ENCODE measurements around the gene GRP.

Gene GRP

GRCh38 chr18:59220784-59221765 lies 1.1 kb downstream of the GRP start:
- Histone ChIP-seq H3K27ac (no peak overlapping the region), H3K4me2 (ENCODE audit: low read length) (peak overlapping the region; percentile 71), H3K36me3 (ENCODE audit: control insufficient read depth, insufficient read depth, low read length) (no peaks in the 10 kb centered on the region), H3K4me1 (no peaks in the 10 kb centered on the region), H3K4me3 (ENCODE audit: low read depth, low read length) (peak overlapping the region; percentile 22), H3K79me2 (no peaks in the 10 kb centered on the region), H3K9me3 (ENCODE audit: control insufficient read depth, low read length) (no peaks in the 10 kb centered on the region), H2AFZ (peak overlapping the region; percentile 68), H3K9ac (no peak overlapping the region), H3K27me3 (ENCODE audit: control insufficient read depth, insufficient read depth, low read length) (peaks cover 3% of the 10 kb centered on the region)
- TF ChIP-seq, protein P1, sequence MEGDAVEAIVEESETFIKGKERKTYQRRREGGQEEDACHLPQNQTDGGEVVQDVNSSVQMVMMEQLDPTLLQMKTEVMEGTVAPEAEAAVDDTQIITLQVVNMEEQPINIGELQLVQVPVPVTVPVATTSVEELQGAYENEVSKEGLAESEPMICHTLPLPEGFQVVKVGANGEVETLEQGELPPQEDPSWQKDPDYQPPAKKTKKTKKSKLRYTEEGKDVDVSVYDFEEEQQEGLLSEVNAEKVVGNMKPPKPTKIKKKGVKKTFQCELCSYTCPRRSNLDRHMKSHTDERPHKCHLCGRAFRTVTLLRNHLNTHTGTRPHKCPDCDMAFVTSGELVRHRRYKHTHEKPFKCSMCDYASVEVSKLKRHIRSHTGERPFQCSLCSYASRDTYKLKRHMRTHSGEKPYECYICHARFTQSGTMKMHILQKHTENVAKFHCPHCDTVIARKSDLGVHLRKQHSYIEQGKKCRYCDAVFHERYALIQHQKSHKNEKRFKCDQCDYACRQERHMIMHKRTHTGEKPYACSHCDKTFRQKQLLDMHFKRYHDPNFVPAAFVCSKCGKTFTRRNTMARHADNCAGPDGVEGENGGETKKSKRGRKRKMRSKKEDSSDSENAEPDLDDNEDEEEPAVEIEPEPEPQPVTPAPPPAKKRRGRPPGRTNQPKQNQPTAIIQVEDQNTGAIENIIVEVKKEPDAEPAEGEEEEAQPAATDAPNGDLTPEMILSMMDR (IDR thresholded peaks at IDR 0.05): no peak

DNA sequence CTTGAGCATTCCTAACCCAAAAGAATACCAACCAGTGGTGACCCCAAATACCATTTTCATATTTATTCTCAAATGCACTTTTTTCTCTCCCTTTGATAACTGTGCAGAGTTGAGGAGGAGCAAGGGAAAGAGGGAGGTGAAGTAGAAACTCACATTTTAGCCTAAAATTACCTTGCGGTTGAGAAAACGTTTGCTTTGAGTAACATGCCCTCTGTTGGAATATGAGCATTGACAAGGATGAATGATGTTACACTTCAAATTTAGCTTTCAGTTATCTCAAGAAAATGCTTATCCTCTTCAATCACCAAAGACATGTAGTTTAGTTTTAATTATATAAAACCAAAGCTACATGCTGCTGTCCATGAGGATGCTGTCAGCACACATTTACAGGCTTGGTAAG lies 2.4 kb downstream of the GRP start:
- peaks cover 3% of the 10 kb centered on the region for H3K27me3 ChIP-seq (ENCODE audit: control insufficient read depth, insufficient read depth, low read length)

GRCh38 chr18:59228351-59228750 lies 8.4 kb downstream of the GRP start:
- Histone ChIP-seq H3K4me1 (no peaks in the 10 kb centered on the region), H3K79me2 (no peaks in the 10 kb centered on the region), H3K9ac (no peak overlapping the region), H3K4me3 (ENCODE audit: low read depth, low read length) (no peak overlapping the region), H3K9me3 (ENCODE audit: control insufficient read depth, low read length) (no peaks in the 10 kb centered on the region), H3K36me3 (ENCODE audit: control insufficient read depth, insufficient read depth, low read length) (no peaks in the 10 kb centered on the region), H3K27me3 (ENCODE audit: control insufficient read depth, insufficient read depth, low read length) (no peaks in the 10 kb centered on the region), H2AFZ (no peak overlapping the region), H3K27ac (no peak overlapping the region), H3K4me2 (ENCODE audit: low read length) (no peak overlapping the region)
- TF ChIP-seq, protein P1 (IDR thresholded peaks at IDR 0.05): no peak

More for the DNA sequence above, 2.4 kb downstream of the GRP start:
- Histone ChIP-seq H2AFZ (no peak overlapping the region), H3K36me3 (ENCODE audit: control insufficient read depth, insufficient read depth, low read length) (no peaks in the 10 kb centered on the region), H3K9ac (no peak overlapping the region), H3K27ac (no peak overlapping the region), H3K4me3 (ENCODE audit: low read depth, low read length) (no peak overlapping the region), H3K9me3 (ENCODE audit: control insufficient read depth, low read length) (no peaks in the 10 kb centered on the region), H3K79me2 (no peaks in the 10 kb centered on the region), H3K4me2 (ENCODE audit: low read length) (no peak overlapping the region), H3K4me1 (no peaks in the 10 kb centered on the region)
- TF ChIP-seq, protein P1 (IDR thresholded peaks at IDR 0.05): no peak

GRCh38 chr18:59229191-59229590 lies 9.2 kb downstream of the GRP start:
- no peaks in the 10 kb centered on the region for H3K9me3 ChIP-seq (ENCODE audit: control insufficient read depth, low read length)
- no peak overlapping the region for H3K4me3 ChIP-seq (ENCODE audit: low read depth, low read length)
- no peak overlapping the region for H2AFZ ChIP-seq
- H3K4me1 ChIP-seq: no peaks in the 10 kb centered on the region
- H3K9ac ChIP-seq: no peak overlapping the region
- TF ChIP-seq, protein P1 (IDR thresholded peaks at IDR 0.05): no peak
- H3K27me3 ChIP-seq (ENCODE audit: control insufficient read depth, insufficient read depth, low read length): no peaks in the 10 kb centered on the region
- H3K4me2 ChIP-seq (ENCODE audit: low read length): no peak overlapping the region
- H3K79me2 ChIP-seq: no peaks in the 10 kb centered on the region
- H3K27ac ChIP-seq: no peak overlapping the region
- H3K36me3 ChIP-seq (ENCODE audit: control insufficient read depth, insufficient read depth, low read length): no peaks in the 10 kb centered on the region
